K562 (cell line): Measurements from ENCODE around the gene PNMA8B. TPM values are rescaled to one million over a fixed set of nuclear protein-coding genes. Genes with fewer than 3 reads are reported as not detected.

Source experiments
- BMI1 ChIP-seq: fragments of 150-350 bp; IDR thresholded peaks from 2 replicates; pipeline ENCODE4 v1.6.1; 2014; ENCODE audit warnings: low read length
- C11orf30 ChIP-seq: fragments of 450-650 bp; IDR thresholded peaks from 2 replicates; pipeline ENCODE4 v1.6.1; 2016; ENCODE audit warnings: low read depth, mild to moderate bottlenecking
- CBX8 ChIP-seq: fragments of 200-600 bp; sonication (generic); IDR thresholded peaks from 2 replicates; pipeline ENCODE4 v1.6.1; 2012; ENCODE audit warnings: borderline replicate concordance, mixed run types, low read depth, mild to moderate bottlenecking, moderate library complexity, mixed read lengths, low read length, control low read depth, inconsistent platforms; ENCODE audit not compliant: poor library complexity, severe bottlenecking; ENCODE audit errors: extremely low read depth
- E2F3 ChIP-seq: fragments of 250-450 bp; sonication (Bioruptor Pico); IDR thresholded peaks from 2 replicates; pipeline ENCODE4 v1.4.0; 2020; ENCODE audit warnings: mild to moderate bottlenecking
- EGR1 ChIP-seq: fragments of 450-650 bp; conservative IDR thresholded peaks from 2 replicates; pipeline ENCODE4 v1.6.1; 2017; ENCODE audit warnings: mild to moderate bottlenecking
- GTF2F1 ChIP-seq: IDR thresholded peaks from 2 replicates; pipeline ENCODE4 v1.6.1; 2011; ENCODE audit warnings: low read depth, low read length, improper control_type of control experiment
- KAT7 ChIP-seq: sonication (generic); formaldehyde crosslinking; IDR thresholded peaks from 2 replicates; pipeline ENCODE4 v1.8.0; 2022; ENCODE audit warnings: missing genetic modification reagents, mild to moderate bottlenecking, borderline replicate concordance
- KDM4B ChIP-seq, 2 experiments: fragments of 450-650 bp in 1 of 2; sonication (generic) in 1 of 2; IDR thresholded peaks; 2 replicates each; pipeline ENCODE4 v1.6.1; 2016 to 2017; ENCODE audit warnings: borderline replicate concordance in 2 of 2, antibody characterized with exemption in 1 of 2, low read depth in 1 of 2, mild to moderate bottlenecking in 1 of 2
- KLF6 ChIP-seq: fragments of 250-450 bp; sonication (Bioruptor Pico); IDR thresholded peaks from 2 replicates; pipeline ENCODE4 v1.4.0; 2020; ENCODE audit warnings: mild to moderate bottlenecking, moderate library complexity, borderline replicate concordance
- L3MBTL2 ChIP-seq: fragments of 450-650 bp; IDR thresholded peaks from 2 replicates; pipeline ENCODE4 v1.6.1; 2016; ENCODE audit warnings: mild to moderate bottlenecking, moderate library complexity
- MYNN ChIP-seq, 2 experiments: sonication (generic); formaldehyde crosslinking in 1 of 2; IDR thresholded peaks; 2 replicates each; pipeline versions ENCODE4 v1.5.0 to v1.6.1; 2016 to 2020; ENCODE audit warnings: antibody characterized with exemption in 1 of 2, missing genetic modification reagents in 1 of 2
- POLR2G ChIP-seq: fragments of 200-400 bp; formaldehyde crosslinking; IDR thresholded peaks from 2 replicates; pipeline ENCODE4 v1.6.1; 2017; ENCODE audit warnings: low read depth, mild to moderate bottlenecking, antibody characterized with exemption, low read length, moderate library complexity
- PTRF ChIP-seq: fragments of 450-650 bp; IDR thresholded peaks from 2 replicates; pipeline ENCODE4 v1.6.1; 2016; ENCODE audit warnings: mild to moderate bottlenecking, missing genetic modification characterization, missing compliant biosample characterization
- RBBP5 ChIP-seq: fragments of 200-600 bp; sonication (generic); IDR thresholded peaks from 2 replicates; pipeline ENCODE4 v1.6.1; 2012; ENCODE audit warnings: borderline replicate concordance, mild to moderate bottlenecking, low read length, control low read depth, inconsistent platforms; ENCODE audit not compliant: insufficient read depth, poor library complexity, severe bottlenecking
- RFX1 ChIP-seq: fragments of 450-650 bp; IDR thresholded peaks from 2 replicates; pipeline ENCODE4 v1.6.1; 2016; ENCODE audit warnings: mild to moderate bottlenecking, moderate library complexity
- SMAD3 ChIP-seq: fragments of 450-650 bp; formaldehyde crosslinking; conservative IDR thresholded peaks from 2 replicates; pipeline ENCODE4 v1.4.0; 2020; ENCODE audit warnings: mild to moderate bottlenecking
- YY1 ChIP-seq, 3 experiments: IDR thresholded peaks; 2 replicates each; pipeline ENCODE4 v1.6.1; 2011; ENCODE audit warnings: low read length in 2 of 3, mild to moderate bottlenecking in 2 of 3, moderate library complexity in 2 of 3, borderline replicate concordance in 1 of 3, control low read depth in 1 of 3, low read depth in 1 of 3; ENCODE audit not compliant: insufficient read depth in 3 of 3, insufficient replicate concordance in 2 of 3, control insufficient read depth in 1 of 3, insufficient read length in 1 of 3; ENCODE audit errors: extremely low read depth in 1 of 3
- ZC3H8 ChIP-seq: fragments of 450-650 bp; IDR thresholded peaks from 2 replicates; pipeline ENCODE4 v1.6.1; 2017
- polyA plus RNA-seq, 8 experiments: library from polyadenylated mRNA; depleted of rRNA in 4 of 8; stranded (reverse) in 5 of 8; unstranded in 3 of 8; fragments of >200 nt; fragmentation: Nextera tagmentation in 2 of 8; fragmentation: Illumina TruSeq in 1 of 8; extraction: Ambion mirVana in 2 of 8; extraction: Trizol in 1 of 8; gene quantifications; 2 replicates each; pipeline versions ENCODE4 v1.2.1 to v1.2.3, GENCODE V29; 2011 to 2014; ENCODE audit warnings: inconsistent platforms in 1 of 8, missing spikeins in 1 of 8
- total RNA-seq, 7 experiments: library from RNA; depleted of rRNA in 6 of 7; stranded (reverse); fragments of >200 nt in 6 of 7; fragmentation: Illumina TruSeq in 2 of 7; extraction: Trizol in 2 of 7; gene quantifications; 2 replicates each; pipeline versions ENCODE4 v1.2.1 to v1.2.3, GENCODE V29; 2011 to 2021; ENCODE audit warnings: low replicate concordance in 1 of 7
- TF ChIP-seq, protein P1 (sequence below): fragments of 450-650 bp; IDR thresholded peaks from 2 replicates; pipeline ENCODE4 v1.6.1; 2018; ENCODE audit not compliant: partially characterized antibody
- TF ChIP-seq, protein P2 (sequence below), 2 experiments: fragments of 250-450 bp in 1 of 2; fragments of 450-650 bp in 1 of 2; sonication (Bioruptor Pico) in 1 of 2; IDR thresholded peaks; 2 replicates each; pipeline versions ENCODE4 v1.6.1 to v1.8.0; 2016 to 2021; ENCODE audit warnings: mild to moderate bottlenecking in 2 of 2, moderate library complexity in 2 of 2, missing compliant biosample characterization in 1 of 2, missing genetic modification characterization in 1 of 2
- TF ChIP-seq, protein P3 (sequence below): fragments of 250-450 bp; sonication (Bioruptor Pico); IDR thresholded peaks from 2 replicates; pipeline ENCODE4 v1.8.0; 2022; ENCODE audit warnings: moderate library complexity, mild to moderate bottlenecking, inconsistent platforms

PNMA8B gene
- total and polyA plus RNA-seq, 9 of the 15 experiments (the other 6 are each of a cell fraction or from before 2014, with no cell fraction given) = not detected

DNA sequence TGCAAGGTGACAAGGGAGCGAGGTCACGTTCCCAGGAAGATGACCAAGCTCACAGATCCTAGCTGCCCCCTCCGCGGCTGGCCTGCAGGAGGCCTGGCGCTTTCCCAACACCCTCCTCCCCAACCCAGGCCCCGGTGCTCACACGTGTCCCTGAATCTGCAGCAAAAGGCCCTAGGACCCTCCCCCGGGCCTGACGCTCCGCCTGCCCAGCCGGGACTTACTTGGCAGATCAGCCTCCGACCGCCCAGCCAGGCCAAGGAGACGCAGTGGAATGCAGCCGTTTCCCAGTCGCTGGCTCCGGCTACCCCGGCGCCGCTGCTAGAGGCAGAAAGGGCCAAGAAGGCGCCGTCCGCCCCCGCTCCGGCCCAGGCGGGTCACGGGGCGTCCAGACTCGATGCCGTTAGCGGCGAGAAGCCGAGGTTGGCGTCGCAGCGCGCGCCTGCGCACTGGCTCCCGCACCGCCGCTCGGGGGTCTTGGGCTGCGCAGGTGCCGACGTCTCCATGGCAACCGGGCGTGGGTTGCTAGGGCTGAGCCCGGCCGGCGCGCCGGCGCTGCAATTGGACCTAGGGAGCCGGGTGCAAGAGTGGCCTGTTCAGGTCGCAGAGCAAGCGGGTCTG, 24.4 kb downstream of the PNMA8B start, which contains the start of gene PNMA8A (continued):
- TF ChIP-seq, protein P1, sequence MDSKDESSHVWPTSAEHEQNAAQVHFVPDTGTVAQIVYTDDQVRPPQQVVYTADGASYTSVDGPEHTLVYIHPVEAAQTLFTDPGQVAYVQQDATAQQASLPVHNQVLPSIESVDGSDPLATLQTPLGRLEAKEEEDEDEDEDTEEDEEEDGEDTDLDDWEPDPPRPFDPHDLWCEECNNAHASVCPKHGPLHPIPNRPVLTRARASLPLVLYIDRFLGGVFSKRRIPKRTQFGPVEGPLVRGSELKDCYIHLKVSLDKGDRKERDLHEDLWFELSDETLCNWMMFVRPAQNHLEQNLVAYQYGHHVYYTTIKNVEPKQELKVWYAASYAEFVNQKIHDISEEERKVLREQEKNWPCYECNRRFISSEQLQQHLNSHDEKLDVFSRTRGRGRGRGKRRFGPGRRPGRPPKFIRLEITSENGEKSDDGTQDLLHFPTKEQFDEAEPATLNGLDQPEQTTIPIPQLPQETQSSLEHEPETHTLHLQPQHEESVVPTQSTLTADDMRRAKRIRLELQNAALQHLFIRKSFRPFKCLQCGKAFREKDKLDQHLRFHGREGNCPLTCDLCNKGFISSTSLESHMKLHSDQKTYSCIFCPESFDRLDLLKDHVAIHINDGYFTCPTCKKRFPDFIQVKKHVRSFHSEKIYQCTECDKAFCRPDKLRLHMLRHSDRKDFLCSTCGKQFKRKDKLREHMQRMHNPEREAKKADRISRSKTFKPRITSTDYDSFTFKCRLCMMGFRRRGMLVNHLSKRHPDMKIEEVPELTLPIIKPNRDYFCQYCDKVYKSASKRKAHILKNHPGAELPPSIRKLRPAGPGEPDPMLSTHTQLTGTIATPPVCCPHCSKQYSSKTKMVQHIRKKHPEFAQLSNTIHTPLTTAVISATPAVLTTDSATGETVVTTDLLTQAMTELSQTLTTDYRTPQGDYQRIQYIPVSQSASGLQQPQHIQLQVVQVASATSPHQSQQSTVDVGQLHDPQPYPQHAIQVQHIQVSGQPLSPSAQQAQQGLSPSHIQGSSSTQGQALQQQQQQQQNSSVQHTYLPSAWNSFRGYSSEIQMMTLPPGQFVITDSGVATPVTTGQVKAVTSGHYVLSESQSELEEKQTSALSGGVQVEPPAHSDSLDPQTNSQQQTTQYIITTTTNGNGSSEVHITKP = no peak
- TF ChIP-seq KLF6 (CRISPR knock-in tag) (no peak), POLR2G (peak; percentile 86), CBX8 (no peak), E2F3 (no peak), PTRF (tag) (no peak), KDM4B (IDR thresholded peaks at IDR 0.05; ENCODE audit: borderline replicate concordance in 2 of 2, low read depth in 1 of 2) (no peak), BMI1 (peak; percentile 40; the same call in 1 of the 2 replicates), RFX1 (peak; percentile 92), SMAD3 (CRISPR knock-in tag) (no peak), KAT7 (CRISPR knock-in tag) (0 out of 2 replicates have a peak, but pooled peaks have one; percentile 70), EGR1 (peak; percentile 96), YY1 (IDR thresholded peaks at IDR 0.05; ENCODE audit: borderline replicate concordance in 1 of 3, control insufficient read depth in 1 of 3, extremely low read depth in 1 of 3, insufficient read depth in 3 of 3, insufficient read length in 1 of 3, insufficient replicate concordance in 2 of 3, low read depth in 1 of 3, low read length in 2 of 3) (peak in 2 of 3 experiments; percentile 36 to 45), RBBP5 (peak; percentile 65), GTF2F1 (no peak), C11orf30 (peak; percentile 86), L3MBTL2 (peak; percentile 71), ZC3H8 (no peak), MYNN (IDR thresholded peaks at IDR 0.05) (peak; percentile 76; the same call in 1 of the 2 replicates), MYNN (CRISPR knock-in tag; IDR thresholded peaks at IDR 0.05) (no peak)
- TF ChIP-seq, protein P2, sequence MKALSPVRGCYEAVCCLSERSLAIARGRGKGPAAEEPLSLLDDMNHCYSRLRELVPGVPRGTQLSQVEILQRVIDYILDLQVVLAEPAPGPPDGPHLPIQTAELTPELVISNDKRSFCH (CRISPR knock-in tag; IDR thresholded peaks at IDR 0.05) = no peak
- TF ChIP-seq, protein P2 (tag; IDR thresholded peaks at IDR 0.05) = no peak
- TF ChIP-seq, protein P3, sequence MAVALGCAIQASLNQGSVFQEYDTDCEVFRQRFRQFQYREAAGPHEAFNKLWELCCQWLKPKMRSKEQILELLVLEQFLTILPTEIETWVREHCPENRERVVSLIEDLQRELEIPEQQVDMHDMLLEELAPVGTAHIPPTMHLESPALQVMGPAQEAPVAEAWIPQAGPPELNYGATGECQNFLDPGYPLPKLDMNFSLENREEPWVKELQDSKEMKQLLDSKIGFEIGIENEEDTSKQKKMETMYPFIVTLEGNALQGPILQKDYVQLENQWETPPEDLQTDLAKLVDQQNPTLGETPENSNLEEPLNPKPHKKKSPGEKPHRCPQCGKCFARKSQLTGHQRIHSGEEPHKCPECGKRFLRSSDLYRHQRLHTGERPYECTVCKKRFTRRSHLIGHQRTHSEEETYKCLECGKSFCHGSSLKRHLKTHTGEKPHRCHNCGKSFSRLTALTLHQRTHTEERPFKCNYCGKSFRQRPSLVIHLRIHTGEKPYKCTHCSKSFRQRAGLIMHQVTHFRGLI (CRISPR knock-in tag) = no peak
